Adipocyte (in vitro differentiated cells): ENCODE data around the gene SPINT1.

Source experiments
- DNase-seq: peaks from one replicate; pipeline ENCODE4 v3.0.0-alpha.2; 2015; ENCODE audit warnings: low read depth
- H3K27me3 ChIP-seq: replicated peaks from 2 replicates; pipeline ENCODE4 v1.7.0; 2013; ENCODE audit warnings: mild to moderate bottlenecking, low read length, moderate library complexity; ENCODE audit not compliant: control insufficient read depth, insufficient read depth
- H3K36me3 ChIP-seq: 2 replicates; pipeline ENCODE4 v1.7.0; 2013; ENCODE audit warnings: low read length, mild to moderate bottlenecking, moderate library complexity; ENCODE audit not compliant: control insufficient read depth, insufficient read depth, severe bottlenecking
- H3K4me1 ChIP-seq: 2 replicates; pipeline ENCODE4 v1.7.0; 2013; ENCODE audit warnings: mild to moderate bottlenecking, low read length, moderate library complexity; ENCODE audit not compliant: control insufficient read depth, insufficient read depth
- H3K4me3 ChIP-seq: 2 replicates; pipeline ENCODE4 v1.7.0; 2013; ENCODE audit warnings: mild to moderate bottlenecking, low read length, moderate library complexity
- H3K9ac ChIP-seq: 2 replicates; pipeline ENCODE4 v1.7.0; 2013; ENCODE audit warnings: mild to moderate bottlenecking, low read length, moderate library complexity
- H3K9me3 ChIP-seq: 2 replicates; pipeline ENCODE4 v1.7.0; 2013; ENCODE audit warnings: mild to moderate bottlenecking, low read length, moderate library complexity; ENCODE audit not compliant: control insufficient read depth

Gene SPINT1

DNA sequence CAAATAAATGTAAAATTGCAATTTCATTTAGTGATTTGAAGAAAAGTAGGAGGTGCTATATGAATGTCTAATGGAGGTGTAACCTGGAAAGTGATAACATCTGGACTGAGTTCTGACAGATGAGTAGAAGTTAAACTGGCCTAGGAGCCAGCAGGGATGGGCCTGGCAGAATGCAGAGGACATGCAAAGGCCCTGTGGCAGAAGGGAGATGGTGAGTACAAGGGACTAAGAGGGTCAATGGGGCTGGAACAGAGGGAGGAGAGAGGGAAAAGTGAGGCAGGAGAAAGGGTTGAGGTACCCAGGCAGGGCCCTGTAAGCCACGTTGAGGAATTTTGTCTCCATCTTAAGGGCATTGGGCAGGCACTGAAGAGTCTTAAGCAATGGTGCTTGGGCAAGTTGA is 12.0 kb upstream of the SPINT1 start:
- no peaks in the 10 kb centered on the region for H3K36me3 ChIP-seq
- H3K4me1 ChIP-seq, result no peaks in the 10 kb centered on the region
- H3K27me3 ChIP-seq, result peaks cover 14% of the 10 kb centered on the region
- H3K9me3 ChIP-seq, result no peaks in the 10 kb centered on the region
- no peak for DNase-seq
- no peak overlapping the region for H3K9ac ChIP-seq
- no peak overlapping the region for H3K4me3 ChIP-seq

DNA sequence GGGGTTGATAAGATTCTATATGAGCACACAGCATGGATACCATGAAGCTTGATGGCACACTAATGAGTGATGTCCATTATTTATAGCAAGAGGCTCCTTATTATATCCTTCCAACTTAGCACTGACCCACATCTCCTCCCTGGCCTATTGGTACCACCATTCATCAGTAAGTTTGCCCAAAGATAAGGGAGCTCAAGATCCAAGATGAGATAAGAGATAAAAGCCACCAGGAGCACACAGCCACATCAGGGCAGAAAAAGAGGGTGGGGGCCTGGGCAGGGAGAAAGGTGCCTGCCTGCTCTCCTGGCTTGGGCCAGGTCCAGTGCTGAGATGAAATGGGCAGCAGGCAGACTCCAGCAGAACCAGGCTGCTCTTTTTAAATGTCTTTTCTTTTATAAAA is 10.9 kb upstream of the SPINT1 start:
- no peaks in the 10 kb centered on the region for H3K9me3 ChIP-seq
- no peak overlapping the region for H3K9ac ChIP-seq
- no peak for DNase-seq
- H3K36me3 ChIP-seq, result no peaks in the 10 kb centered on the region
- peaks cover 11% of the 10 kb centered on the region for H3K27me3 ChIP-seq
- H3K4me1 ChIP-seq, result no peaks in the 10 kb centered on the region
- H3K4me3 ChIP-seq, result no peak overlapping the region

DNA sequence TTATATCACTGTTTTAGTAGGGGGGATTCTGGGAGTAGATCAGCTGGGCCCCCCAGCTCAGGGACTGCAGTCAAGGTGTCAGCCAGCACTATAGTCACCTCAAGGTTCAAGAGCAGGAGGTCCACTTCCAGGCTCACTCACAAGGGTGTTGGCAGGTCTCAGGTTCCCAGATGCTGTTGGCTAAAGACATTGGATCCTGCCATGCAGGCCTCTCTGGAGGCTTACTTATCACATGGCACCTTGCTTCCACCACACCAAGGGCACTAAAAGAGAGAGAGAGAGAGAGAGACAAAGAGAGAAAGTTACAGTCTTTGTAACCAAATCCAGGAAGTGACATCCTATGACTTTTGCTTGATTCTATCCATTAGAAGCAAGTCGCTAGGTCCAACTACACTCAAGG is 7.8 kb upstream of the SPINT1 start:
- no peak overlapping the region for H3K4me3 ChIP-seq
- H3K4me1 ChIP-seq, result no peaks in the 10 kb centered on the region
- no peaks in the 10 kb centered on the region for H3K27me3 ChIP-seq
- no peak for DNase-seq
- H3K9ac ChIP-seq, result no peak overlapping the region
- no peaks in the 10 kb centered on the region for H3K9me3 ChIP-seq
- no peaks in the 10 kb centered on the region for H3K36me3 ChIP-seq

DNA sequence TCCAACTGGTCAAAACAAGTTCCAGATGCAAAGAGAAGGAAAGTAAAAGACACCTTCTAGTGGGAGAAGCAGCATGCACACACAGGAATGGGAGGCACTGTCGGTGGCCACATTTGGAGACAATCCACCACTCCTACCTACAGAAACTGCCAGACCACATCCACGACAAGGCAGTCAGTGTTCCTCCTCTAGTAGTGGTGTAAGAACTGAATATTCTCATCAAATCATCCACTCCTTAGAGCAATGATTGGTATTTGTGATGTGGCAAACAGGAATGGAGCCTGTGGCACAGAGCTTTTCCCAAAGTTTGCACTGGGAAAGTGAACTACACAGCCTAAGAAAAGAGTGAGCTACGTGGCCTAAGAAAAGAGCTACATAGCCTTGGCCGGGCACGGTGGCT is 5.1 kb upstream of the SPINT1 start:
- peaks cover 15% of the 10 kb centered on the region for H3K27me3 ChIP-seq
- no peaks in the 10 kb centered on the region for H3K4me1 ChIP-seq
- no peak overlapping the region for H3K4me3 ChIP-seq
- no peaks in the 10 kb centered on the region for H3K9me3 ChIP-seq
- no peaks in the 10 kb centered on the region for H3K36me3 ChIP-seq
- peak; percentile 34 for DNase-seq
- no peak overlapping the region for H3K9ac ChIP-seq

DNA sequence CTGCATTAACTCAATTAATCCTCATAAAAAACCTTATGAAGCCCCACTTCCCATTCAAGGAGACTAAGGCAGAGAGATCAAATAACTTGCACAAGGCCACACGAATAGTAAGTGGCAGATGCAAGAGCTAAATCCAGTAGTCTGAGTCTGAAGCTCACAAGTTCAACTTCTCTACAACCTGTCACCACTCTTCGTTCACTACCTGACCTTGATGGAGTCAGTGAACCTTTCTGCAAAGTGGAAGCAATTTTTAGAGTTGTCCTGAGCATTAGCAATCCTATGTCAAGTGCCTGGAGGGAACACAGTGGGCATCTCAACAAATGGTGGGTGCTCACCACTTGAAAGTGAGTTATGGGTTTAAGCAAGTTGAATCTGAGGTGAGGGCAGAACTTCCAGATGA is 2.1 kb upstream of the SPINT1 start:
- Histone ChIP-seq H3K9ac (no peak overlapping the region), H3K9me3 (no peaks in the 10 kb centered on the region), H3K4me3 (no peak overlapping the region), H3K4me1 (peaks cover 9% of the 10 kb centered on the region), H3K36me3 (no peaks in the 10 kb centered on the region), H3K27me3 (peaks cover 38% of the 10 kb centered on the region)
- no peak for DNase-seq

DNA sequence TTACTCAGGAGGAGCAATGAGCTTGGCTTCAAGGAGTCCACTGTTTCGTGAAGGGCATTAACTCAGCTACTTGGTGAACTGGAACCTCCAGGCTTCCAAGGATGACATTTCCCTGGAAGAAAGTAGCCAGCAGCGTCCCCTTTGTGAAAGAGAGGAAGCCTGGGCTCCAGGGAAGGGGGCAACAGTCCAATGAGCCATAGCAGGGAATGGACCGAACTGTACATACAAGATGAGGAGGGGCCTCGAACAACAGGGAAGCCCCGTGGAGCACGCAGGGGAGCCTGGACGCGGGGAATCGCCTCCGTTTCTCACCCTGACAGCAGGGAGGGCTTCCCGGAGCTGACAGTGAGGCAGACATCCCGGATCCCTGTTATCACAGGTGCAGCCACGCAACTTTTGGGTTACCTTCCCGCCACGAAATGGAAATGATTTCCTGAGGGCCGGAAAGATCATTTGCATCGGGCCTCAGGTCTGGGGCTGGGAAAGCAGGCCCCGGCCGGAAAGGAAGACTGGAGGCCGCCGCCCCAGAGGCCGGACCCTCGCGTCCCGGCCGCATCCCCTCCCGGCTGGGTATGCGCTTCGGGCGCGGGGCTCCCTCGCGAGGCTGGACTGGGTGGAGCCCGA is 475 bp upstream of the SPINT1 start:
- H3K4me1 ChIP-seq, result peaks cover 9% of the 10 kb centered on the region
- H3K9ac ChIP-seq, result no peak overlapping the region
- DNase-seq, result no peak
- H3K27me3 ChIP-seq, result peaks cover 53% of the 10 kb centered on the region
- H3K9me3 ChIP-seq, result no peaks in the 10 kb centered on the region
- H3K4me3 ChIP-seq, result no peak overlapping the region
- no peaks in the 10 kb centered on the region for H3K36me3 ChIP-seq

DNA sequence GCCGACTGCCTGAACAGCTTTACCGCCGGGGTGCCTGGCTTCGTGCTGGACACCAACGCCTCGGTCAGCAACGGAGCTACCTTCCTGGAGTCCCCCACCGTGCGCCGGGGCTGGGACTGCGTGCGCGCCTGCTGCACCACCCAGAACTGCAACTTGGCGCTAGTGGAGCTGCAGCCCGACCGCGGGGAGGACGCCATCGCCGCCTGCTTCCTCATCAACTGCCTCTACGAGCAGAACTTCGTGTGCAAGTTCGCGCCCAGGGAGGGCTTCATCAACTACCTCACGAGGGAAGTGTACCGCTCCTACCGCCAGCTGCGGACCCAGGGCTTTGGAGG is 815 bp downstream of the SPINT1 start:
- no peaks in the 10 kb centered on the region for H3K9me3 ChIP-seq
- H3K36me3 ChIP-seq, result no peaks in the 10 kb centered on the region
- peak; percentile 23 for DNase-seq
- H3K4me3 ChIP-seq, result peak overlapping the region; percentile 56
- H3K27me3 ChIP-seq, result peaks cover 56% of the 10 kb centered on the region
- H3K4me1 ChIP-seq, result peaks cover 9% of the 10 kb centered on the region
- H3K9ac ChIP-seq, result no peak overlapping the region

DNA sequence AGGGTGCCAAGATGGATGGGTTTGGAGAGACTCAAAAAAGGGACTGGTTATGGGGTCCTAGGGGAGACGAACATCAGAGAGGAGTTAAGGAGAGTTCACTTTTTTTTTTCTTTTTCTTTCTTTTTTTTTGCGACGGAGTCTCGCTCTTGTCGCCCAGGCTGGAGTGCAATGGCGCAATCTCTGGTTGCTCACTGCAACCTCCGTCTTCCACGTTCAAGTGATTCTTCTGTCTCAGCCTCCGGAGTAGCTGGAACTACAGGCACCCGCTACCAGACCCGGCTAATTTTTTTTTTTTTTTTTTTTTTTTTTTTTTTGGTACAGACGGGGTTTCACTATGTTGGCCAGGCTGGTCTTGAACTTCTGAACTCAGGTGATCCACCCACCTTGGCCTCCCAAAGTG is 1.2 kb downstream of the SPINT1 start:
- Histone ChIP-seq H3K4me1 (peaks cover 9% of the 10 kb centered on the region), H3K9me3 (no peaks in the 10 kb centered on the region), H3K27me3 (peaks cover 56% of the 10 kb centered on the region), H3K9ac (no peak overlapping the region), H3K36me3 (no peaks in the 10 kb centered on the region), H3K4me3 (peak overlapping the region; percentile 56)
- no peak for DNase-seq

DNA sequence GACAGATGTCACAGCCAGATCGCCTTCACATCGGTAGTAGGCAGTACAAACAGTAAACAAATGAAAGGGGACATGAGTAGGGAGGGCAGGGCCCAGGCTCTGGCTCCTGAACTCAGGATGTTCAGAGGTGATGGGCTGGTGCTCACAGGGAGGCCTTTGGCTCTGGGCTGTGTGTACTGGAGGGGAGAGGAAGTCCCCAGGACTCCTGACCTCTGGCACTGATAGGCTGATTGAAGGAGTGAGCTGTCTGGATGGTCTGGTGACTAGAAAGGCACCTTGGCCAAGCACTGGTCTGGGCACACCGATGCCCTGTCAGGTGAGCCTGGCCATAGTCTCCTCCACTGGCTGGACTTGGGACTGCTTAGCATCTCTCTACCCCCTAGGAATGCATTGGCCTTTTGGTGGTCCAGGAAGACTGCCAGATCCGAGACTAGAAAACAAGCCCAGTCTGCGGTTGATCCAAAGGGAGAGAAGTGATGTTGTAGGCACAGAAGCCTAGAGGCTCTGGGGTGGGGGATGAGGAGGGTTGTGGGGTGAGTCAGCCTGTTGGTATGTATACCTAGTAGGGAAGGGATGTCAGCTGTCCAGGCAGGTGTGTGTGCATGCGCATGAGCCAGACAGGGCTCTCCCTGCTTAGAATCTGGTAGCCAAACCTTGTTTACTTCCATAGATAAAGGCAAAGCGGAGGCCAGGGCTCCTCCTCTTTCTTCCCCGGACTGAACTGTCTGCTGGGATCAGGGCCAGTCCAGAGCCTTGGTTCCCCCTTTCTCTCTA is 1.9 kb downstream of the SPINT1 start:
- Histone ChIP-seq H3K4me1 (peaks cover 9% of the 10 kb centered on the region), H3K9me3 (no peaks in the 10 kb centered on the region), H3K4me3 (no peak overlapping the region), H3K27me3 (peaks cover 56% of the 10 kb centered on the region), H3K9ac (no peak overlapping the region), H3K36me3 (no peaks in the 10 kb centered on the region)
- DNase-seq, result no peak

DNA sequence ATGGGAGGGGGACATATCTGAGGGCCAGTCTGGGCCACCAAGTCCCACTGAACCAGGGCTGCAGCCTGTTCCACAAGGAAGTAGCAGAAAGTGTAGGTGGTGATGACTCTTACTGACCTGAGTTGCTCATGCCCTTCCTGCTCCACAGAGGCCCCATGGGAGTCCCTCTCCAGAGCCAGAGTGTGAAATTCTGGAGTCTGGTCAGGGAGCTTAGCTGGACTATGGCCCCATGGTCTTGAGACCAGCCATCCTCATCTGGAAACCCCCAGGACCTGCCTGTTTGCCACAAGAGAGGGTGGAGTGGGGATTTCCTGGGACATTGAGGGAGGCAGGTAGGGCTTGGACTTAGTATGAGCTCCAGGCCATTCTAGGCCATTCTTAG is 3.0 kb downstream of the SPINT1 start:
- DNase-seq, result no peak
- Histone ChIP-seq H3K36me3 (no peaks in the 10 kb centered on the region), H3K4me1 (peaks cover 9% of the 10 kb centered on the region), H3K9me3 (no peaks in the 10 kb centered on the region), H3K9ac (no peak overlapping the region), H3K4me3 (no peak overlapping the region), H3K27me3 (peaks cover 51% of the 10 kb centered on the region)

DNA sequence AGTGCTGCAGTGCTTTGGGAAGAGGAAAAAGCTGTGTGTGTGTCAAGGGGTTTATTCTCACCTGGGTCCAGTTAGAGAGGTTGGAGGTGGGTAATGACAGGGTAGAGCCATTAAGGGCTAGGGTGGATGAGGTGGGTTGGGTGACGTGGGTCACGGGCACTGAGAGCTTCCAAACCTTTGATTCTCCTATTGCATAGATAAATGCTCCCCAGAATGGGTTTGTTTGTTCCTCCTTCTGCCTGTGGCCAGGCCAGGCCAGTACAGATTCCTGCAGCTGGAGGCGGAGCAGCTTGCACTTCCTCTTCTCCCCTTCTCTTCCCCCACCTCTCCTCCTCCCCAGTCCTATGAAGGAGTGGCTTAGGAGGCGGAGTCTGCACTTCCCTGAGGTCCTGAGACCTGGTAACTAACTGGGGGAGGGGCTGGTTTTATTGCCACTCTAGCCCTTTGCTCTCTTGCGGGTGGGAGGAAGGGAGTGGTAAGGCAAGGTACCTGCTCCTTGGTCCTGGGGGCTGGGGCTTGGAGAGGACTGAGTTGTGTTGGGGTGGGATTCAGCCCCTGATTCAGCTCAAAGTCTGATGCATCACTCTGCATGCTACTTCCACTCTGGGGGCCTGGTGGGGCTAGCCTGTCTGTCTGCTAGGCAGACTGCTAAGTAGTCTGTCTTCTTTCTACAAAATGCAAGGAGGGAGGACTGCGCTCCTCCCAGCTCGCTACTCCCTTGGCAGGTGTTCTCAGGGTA is 3.5 kb downstream of the SPINT1 start:
- Histone ChIP-seq H3K9ac (no peak overlapping the region), H3K4me3 (no peak overlapping the region), H3K36me3 (no peaks in the 10 kb centered on the region), H3K4me1 (peaks cover 9% of the 10 kb centered on the region), H3K9me3 (no peaks in the 10 kb centered on the region), H3K27me3 (peaks cover 49% of the 10 kb centered on the region)
- DNase-seq, result no peak
